ENCODE results near the gene TNNI3.
"Not testable (repeated sequence)": the region's sequence is repeated elsewhere in the genome, so short reads cannot be mapped to it uniquely, and the experiment has no call there.

The TNNI3 gene

GRCh38 chr19:55173714-55174409, 16.3 kb upstream of the TNNI3 start:
- Histone ChIP-seq H3K4me3 (ENCODE audit: low read depth, low read length) (peak overlapping the region; percentile 66), H3K36me3 (no peaks in the 10 kb centered on the region), H3K9me3 (ENCODE audit: severe bottlenecking) (peaks cover 15% of the 10 kb centered on the region), H3K27ac (peak overlapping the region; percentile 67), H3K27me3 (ENCODE audit: insufficient read depth, low read depth, severe bottlenecking) (no peaks in the 10 kb centered on the region)
- peak; percentile 95 for DNase-seq
- no peak for TF ChIP-seq CTCF (IDR thresholded peaks at IDR 0.05; ENCODE audit: low read depth, low read length)

GRCh38 chr19:55173186-55173713, 15.7 kb upstream of the TNNI3 start:
- Histone ChIP-seq H3K27me3 (ENCODE audit: insufficient read depth, low read depth, severe bottlenecking) (no peaks in the 10 kb centered on the region), H3K4me3 (ENCODE audit: low read depth, low read length) (peak overlapping the region; percentile 66), H3K9me3 (ENCODE audit: severe bottlenecking) (peaks cover 13% of the 10 kb centered on the region), H3K27ac (peak overlapping the region; percentile 67), H3K36me3 (no peaks in the 10 kb centered on the region)
- TF ChIP-seq CTCF (IDR thresholded peaks at IDR 0.05; ENCODE audit: low read depth, low read length) = no peak
- DNase-seq = no peak

- Histone ChIP-seq H3K27ac (no peak overlapping the region; the same call in 1 of the 2 replicates), H3K4me3 (ENCODE audit: low read depth, low read length) (peak overlapping the region; percentile 66), H3K36me3 (no peaks in the 10 kb centered on the region), H3K9me3 (ENCODE audit: severe bottlenecking) (peaks cover 11% of the 10 kb centered on the region), H3K27me3 (ENCODE audit: insufficient read depth, low read depth, severe bottlenecking) (no peaks in the 10 kb centered on the region)
- no peak for DNase-seq
- no peak for TF ChIP-seq CTCF (IDR thresholded peaks at IDR 0.05; ENCODE audit: low read depth, low read length)
Measured at GRCh38 chr19:55172741-55173140, 15.2 kb upstream of the TNNI3 start.

- H3K27me3 ChIP-seq (ENCODE audit: insufficient read depth, low read depth, severe bottlenecking); H3K27ac ChIP-seq; H3K4me3 ChIP-seq (ENCODE audit: low read depth, low read length); H3K36me3 ChIP-seq; DNase-seq: not testable (repeated sequence)
- H3K9me3 ChIP-seq (ENCODE audit: severe bottlenecking) = peaks cover 11% of the 10 kb centered on the region
Measured at GRCh38 chr19:55172318-55172717, 14.8 kb upstream of the TNNI3 start.

GRCh38 chr19:55171440-55171839, 13.9 kb upstream of the TNNI3 start:
- Histone ChIP-seq H3K36me3 (no peaks in the 10 kb centered on the region), H3K9me3 (ENCODE audit: severe bottlenecking) (peaks cover 11% of the 10 kb centered on the region), H3K27me3 (ENCODE audit: insufficient read depth, low read depth, severe bottlenecking) (no peaks in the 10 kb centered on the region), H3K27ac (no peak overlapping the region), H3K4me3 (ENCODE audit: low read depth, low read length) (no peak overlapping the region)
- no peak for TF ChIP-seq CTCF (IDR thresholded peaks at IDR 0.05; ENCODE audit: low read depth, low read length)
- DNase-seq = no peak

GRCh38 chr19:55169136-55169535, 11.6 kb upstream of the TNNI3 start:
- H3K4me3 ChIP-seq (ENCODE audit: low read depth, low read length) = no peak overlapping the region
- no peaks in the 10 kb centered on the region for H3K9me3 ChIP-seq (ENCODE audit: severe bottlenecking)
- H3K27ac ChIP-seq = no peak overlapping the region
- H3K27me3 ChIP-seq (ENCODE audit: insufficient read depth, low read depth, severe bottlenecking) = no peaks in the 10 kb centered on the region
- TF ChIP-seq CTCF (IDR thresholded peaks at IDR 0.05; ENCODE audit: low read depth, low read length) = no peak
- DNase-seq = no peak
- no peaks in the 10 kb centered on the region for H3K36me3 ChIP-seq

All from WERI-Rb-1 (cell line).